HG03378 (cell line): ENCODE results near the gene TMIGD3.
A peak's percentile ranks its signal among the peaks of the same experiment; 100 is the strongest.

Experiments
- ATAC-seq: cut with Tn5 transposase; IDR thresholded peaks from one replicate; pipeline ENCODE4 v1.9.1; 2021; ENCODE audit warnings: mild to moderate bottlenecking, moderate library complexity; ENCODE audit not compliant: unreplicated experiment

The TMIGD3 gene

DNA sequence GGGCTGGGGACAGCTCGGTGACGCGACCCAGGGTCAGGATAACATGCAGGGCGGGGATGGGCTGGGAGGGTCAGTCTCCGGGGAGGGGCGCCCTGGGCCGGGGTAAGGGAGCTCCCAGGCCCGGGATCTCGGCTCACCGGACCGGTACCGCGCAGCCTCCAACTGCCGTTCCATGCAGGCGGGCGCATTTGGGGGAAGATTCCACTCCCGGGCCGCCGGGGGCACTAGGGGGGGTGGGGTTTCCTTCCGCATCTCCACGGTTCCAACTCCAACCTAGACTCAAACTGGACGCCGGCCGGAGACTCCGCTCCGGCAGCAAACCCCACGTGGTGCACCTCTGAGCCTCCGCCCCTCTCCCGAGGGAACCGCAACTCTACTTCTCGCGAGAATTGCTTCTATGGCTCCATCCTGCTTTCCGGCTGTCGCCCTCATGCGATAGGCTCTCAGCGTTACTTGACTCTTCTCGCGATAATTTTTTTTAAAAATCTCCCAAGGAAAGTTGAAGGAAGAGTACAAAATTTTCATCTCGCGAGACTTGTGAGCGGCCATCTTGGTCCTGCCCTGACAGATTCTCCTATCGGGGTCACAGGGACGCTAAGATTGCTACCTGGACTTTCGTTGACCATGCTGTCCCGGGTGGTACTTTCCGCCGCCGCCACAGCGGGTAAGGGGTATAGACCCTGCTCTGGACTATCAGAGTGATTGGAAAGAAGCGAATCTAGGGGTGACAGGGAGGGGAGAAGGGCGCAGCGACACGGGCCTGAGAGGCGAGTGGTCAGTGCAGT lies 54.3 kb downstream of the TMIGD3 start, which contains the start of the genes ATP5PB and WDR77:
ATP5PB (plus strand) TSS at position 547 of the 785 bp plus-strand sequence; CDS start at position 625, 78 bp downstream.
WDR77 (minus strand) TSS at position 339 of the 785 bp plus-strand sequence; CDS start at position 252, 87 bp downstream.
- peak; percentile 91 for ATAC-seq

- ATAC-seq, result peak; percentile 17
These were observed 54.9 kb downstream of the TMIGD3 start for GRCh38 chr1:111448482-111448917.

DNA sequence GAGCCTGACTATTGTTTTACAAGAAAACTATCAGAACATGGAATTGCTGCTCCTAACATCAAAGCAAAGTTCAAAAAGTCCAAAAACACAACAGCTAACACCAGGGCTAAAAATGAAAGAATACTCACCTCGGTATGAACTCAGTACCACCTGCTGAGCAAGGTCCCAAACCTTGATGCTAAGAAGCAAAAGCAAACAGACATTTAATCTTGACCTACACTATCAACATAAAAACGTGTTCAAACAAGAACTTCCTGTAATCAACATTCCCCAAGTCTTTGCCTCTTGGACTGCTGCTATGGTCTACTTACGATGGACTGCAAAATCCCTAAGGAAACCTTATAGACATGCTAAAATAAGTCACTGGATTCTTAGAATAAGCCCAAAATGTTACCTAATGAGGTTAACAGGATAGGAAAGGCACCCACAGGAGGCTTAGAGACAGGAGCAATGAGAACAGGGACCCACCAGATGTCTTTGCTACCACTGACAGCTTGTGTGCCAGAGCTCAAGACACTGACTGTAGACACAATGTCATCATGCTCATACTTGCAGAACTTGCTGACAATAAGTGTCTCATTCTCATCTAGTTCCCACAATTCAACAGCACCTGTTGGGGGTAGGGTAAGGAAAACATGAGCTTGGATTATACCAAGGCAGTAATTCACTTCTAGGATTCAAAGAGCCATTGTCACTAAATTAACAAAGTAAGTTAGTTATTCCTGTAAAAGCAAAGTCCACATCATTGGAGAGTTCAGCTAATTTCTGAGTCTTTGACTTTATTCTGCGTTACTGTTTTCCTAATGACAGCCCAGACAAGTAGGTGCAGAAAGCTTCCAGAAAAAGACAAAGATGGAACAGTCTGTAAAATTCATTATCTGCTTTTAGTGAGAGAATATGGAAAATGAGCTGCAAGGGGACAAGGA lies 56.2 kb downstream of the TMIGD3 start:
- no peak for ATAC-seq

DNA sequence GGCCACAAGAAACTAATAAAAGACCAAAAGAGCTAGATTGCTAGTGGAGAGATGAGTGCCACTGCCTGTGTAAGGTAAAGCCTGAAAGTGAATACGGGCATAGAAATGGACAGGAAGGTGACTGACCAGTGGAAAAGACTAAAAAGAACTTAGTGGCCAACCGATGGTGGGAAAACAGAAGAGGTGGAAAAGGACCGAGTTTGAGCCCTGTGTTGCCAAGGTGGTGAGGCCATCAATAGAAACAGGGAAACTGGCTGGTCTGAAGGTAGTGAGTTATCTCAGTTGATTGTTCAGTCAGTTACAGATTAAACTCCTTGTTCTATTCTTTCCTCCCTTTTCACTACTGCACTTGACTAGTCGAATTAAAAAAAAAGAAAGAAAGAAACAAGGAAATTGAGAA lies 56.9 kb downstream of the TMIGD3 start:
- no peak for ATAC-seq

DNA sequence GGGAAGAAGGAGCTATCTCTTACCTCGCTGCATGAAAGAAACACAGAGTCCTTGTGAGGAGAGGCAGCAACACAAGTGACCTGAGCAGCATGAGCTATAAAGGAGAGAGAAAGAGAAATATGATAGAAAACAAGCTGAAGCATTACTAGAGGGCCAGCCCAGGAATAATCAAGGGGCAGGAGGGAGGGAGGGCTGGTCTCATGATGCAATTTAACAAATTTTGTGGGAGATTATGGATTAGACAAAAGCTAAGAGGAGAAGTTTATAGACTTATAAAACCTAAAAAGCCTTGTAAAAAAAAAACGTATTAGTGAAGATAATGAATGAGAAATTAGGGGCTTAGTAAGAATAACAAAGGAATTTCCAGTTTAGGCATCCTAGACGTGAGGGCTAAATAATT lies 59.4 kb downstream of the TMIGD3 start:
- no peak for ATAC-seq

- no peak for ATAC-seq
These were observed 61.0 kb downstream of the TMIGD3 start for GRCh38 chr1:111442457-111442856.

DNA sequence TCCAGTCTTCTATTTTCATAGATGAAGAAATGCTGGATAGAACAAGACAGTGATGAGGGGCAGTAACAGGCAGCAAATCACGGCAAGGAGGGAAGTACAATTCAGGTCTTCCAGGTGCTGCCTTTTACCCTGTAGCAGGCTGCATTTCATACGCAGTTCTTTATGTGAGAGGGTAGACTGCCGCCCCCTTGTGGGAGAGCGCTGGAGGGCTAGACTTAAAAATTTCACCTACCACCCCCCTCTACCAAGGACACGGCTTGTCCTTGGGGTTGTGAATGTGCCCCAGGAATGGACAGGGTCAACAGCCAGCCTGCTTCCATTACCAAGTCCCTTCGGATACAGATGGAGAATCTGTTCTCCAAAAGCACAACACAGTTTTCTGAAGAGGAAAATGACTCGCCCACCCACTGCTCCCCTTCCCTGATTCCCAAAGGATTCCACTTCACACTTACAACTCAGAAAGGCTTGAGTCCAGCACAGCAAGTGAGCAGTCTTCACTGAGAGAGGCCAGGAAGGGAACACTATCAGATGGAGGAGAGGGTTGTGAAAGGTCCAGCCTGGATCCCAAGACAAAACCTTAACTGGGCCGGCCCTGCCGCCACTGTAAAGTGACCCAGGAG lies 61.8 kb downstream of the TMIGD3 start:
- no peak for ATAC-seq

DNA sequence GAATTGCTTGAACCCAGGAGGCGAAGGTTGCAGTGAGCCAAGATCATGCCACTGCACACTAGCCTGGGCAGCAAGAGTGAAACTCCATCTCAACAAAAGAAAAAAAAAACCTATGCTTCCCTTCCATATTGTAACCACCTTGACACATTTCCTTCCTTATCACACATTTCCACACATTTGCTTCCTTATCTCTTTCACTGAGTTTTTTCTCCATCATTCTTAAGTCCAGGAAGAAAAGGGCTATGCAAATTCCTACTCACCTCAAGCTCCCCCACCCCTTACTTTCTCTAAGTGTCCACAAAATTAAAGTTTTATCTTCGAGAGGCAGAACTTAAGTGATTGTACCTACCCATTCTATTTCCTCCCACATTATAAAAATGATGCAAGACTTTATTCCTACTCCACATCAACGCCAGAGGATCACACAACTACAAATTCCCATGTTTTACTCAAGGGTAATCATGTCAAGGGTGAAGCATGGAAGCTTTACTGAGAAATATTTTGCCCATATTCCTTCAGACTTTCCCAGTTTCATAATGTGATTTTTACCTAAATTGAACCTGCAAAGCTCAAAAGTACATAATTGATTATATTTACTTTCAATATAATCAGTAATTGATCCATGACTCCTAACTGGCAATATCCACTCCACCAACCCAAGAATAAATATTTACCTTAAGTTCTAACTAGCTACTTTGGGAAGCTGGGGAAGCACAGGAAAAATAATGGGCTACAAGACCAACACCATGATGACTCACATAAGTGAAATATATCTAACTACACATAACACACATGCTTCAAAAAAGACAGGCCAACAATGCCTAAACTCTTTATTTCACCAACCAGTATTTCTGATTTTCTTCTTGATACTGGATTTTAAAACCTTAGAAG lies 63.7 kb downstream of the TMIGD3 start:
- ATAC-seq, result no peak

GRCh38 chr1:111436726-111437125 lies 66.7 kb downstream of the TMIGD3 start:
- ATAC-seq, result no peak
